DMS79 treated with DMSO at 0.1 percent for 48 hours (cell line): ENCODE measurements around the gene CCDC32.
A peak's percentile ranks its signal among the peaks of the same experiment; 100 is the strongest.

Experiments
- DNase-seq: peaks from one replicate; lab custom pipeline; 2025; lab: John Stamatoyannopoulos, UW

The CCDC32 gene

DNA sequence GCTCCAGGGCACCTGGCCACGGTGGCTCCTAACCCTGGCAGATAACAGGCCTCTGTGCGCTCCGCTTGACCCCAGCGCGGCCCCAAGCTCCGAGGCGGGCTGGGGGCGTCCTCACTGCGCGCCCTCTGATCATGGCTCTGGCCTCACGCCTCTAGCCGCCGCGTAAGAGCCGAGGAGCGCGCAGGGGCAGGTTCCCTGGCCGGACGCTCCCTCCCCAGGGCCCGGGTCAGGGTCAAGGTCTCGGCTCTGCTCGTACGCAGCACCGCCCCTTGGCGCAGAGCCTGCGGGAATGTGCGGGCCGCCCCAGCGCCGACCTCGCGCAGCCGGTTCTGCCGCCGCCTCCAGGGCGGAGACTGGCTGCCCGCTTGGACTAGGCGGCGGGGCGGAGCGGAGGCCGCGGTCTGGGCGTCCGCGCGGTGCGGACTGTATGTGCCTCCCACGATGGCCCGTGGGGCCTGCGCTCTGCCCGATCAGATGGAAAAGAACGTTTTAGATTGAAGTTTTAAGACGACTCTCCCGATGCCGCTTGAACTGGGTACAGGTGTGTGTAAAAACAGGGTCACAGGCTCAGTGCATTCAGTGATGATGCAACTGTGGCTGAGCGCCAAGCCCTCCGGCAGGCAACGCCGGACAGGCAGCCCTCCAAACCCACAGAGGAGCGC, 53.2 kb downstream of the CCDC32 start:
- DNase-seq = no peak

DNA sequence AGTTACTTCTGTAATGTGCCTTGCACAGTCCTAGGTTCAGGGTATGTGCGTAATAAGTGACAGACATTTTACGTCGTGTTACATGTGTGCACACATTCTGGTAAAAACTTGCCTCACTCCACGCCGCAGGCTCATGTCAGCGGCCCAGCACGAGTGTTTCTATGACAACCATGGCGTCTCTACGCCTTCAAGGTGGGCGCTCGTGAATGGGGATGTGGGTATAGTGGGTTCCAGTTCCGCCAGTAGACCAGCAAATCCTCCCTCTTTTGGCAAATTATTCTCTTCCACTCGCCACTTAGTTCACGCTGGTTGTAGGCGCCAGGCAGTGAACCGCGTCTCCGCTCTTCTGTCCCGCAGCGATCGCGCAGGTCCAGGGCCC, 53.8 kb downstream of the CCDC32 start:
- DNase-seq = no peak

DNA sequence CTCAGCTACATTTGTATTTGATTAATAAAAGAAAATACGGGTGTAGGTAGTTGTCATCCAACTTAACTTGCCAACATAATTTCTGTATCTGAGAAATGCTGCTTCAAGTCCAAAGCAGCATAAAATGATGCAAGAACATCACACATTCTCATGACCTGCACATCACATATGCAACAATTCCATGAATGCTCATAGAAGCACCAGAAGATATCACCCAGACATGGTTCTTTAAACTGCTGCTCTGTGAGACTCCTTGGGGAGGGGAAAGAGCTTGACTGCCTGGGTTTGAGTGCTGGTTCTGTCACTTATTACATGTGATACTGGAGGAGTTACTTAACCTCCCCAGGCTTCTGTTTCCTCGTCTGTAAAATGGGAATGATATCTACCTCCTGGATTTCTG, 54.6 kb downstream of the CCDC32 start:
- DNase-seq = no peak

DNA sequence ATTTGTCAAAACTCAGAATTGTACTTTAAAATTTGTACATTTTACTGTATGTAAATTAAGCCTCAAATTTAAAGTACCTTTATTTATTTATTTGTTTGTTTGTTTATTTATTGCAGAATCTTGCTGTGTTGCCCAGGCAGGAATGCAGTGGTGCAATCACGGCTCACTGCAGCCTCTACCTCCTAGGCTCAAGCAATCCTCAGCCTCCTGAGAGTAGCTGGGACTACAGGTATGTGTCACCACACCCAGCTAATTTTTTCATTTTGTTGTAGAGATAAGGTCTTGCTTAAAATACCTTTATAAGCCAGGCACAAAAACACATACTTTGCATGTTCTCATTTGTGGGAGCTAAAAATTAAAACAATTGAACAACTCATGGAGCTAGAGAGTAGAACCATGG, 56.6 kb downstream of the CCDC32 start:
- no peak for DNase-seq

DNA sequence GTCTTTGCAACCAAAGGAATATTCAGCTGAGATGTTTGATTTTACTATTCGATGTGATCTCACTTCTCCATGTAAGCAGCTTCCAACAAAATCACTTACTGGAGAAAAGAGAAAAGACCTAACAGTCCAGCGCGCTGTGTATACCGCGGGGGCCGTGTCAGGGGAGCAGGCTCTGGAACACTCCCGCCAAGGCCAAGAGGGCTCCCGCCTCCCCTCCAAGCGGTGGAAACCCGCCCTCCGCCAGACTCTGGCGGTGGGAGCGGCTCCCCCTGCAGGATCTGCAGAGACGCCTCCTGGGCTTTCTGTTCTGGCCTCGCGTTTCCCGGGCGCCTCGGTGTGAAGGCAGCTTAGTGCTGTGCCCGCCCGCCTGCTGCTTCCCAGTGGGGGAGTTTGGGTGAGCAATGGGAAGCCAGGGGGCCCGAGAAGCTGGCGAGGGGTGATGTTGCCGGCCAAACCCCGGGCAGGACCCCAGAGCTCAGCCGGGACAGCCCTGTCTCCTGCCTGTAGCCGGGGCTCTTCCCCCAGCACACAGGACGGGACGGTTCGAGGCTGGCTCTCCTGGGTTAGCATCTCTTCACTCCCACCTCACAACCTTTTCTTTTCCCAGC, 57.8 kb downstream of the CCDC32 start:
- peak; percentile 43 for DNase-seq
